Measurements from ENCODE around the gene HGS.

- no peak for TF ChIP-seq RAD21 (conservative IDR thresholded peaks at IDR 0.05)
- TF ChIP-seq, protein P1, sequence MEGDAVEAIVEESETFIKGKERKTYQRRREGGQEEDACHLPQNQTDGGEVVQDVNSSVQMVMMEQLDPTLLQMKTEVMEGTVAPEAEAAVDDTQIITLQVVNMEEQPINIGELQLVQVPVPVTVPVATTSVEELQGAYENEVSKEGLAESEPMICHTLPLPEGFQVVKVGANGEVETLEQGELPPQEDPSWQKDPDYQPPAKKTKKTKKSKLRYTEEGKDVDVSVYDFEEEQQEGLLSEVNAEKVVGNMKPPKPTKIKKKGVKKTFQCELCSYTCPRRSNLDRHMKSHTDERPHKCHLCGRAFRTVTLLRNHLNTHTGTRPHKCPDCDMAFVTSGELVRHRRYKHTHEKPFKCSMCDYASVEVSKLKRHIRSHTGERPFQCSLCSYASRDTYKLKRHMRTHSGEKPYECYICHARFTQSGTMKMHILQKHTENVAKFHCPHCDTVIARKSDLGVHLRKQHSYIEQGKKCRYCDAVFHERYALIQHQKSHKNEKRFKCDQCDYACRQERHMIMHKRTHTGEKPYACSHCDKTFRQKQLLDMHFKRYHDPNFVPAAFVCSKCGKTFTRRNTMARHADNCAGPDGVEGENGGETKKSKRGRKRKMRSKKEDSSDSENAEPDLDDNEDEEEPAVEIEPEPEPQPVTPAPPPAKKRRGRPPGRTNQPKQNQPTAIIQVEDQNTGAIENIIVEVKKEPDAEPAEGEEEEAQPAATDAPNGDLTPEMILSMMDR (IDR thresholded peaks at IDR 0.05; ENCODE audit: poor library complexity, severe bottlenecking): no peak
- TF ChIP-seq SMC3 (conservative IDR thresholded peaks at IDR 0.05; ENCODE audit: poor library complexity): no peak
Observed at GRCh38 chr17:81714412-81715106, 30.7 kb downstream of the HGS start.
